Stimulated activated CD8-positive, alpha-beta memory T cell treated with anti-CD3 and anti-CD28 coated beads, Interleukin-4, amount 100 ng/mL, for 1 hour (primary cell): ENCODE measurements around the gene AMZ1.
"Not testable (repeated sequence)": the region's sequence is repeated elsewhere in the genome, so short reads cannot be mapped to it uniquely, and the experiment has no call there.

Source experiments
- DNase-seq, 2 donors: peaks; one replicate each; pipeline ENCODE4 v3.0.0-alpha.2; 2020; ENCODE audit warnings: low read depth in 2 of 2, low spot score in 1 of 2

The AMZ1 gene

GRCh38 chr7:2666588-2667250 is 21.3 kb upstream of the AMZ1 start:
- DNase-seq: no peak

DNA sequence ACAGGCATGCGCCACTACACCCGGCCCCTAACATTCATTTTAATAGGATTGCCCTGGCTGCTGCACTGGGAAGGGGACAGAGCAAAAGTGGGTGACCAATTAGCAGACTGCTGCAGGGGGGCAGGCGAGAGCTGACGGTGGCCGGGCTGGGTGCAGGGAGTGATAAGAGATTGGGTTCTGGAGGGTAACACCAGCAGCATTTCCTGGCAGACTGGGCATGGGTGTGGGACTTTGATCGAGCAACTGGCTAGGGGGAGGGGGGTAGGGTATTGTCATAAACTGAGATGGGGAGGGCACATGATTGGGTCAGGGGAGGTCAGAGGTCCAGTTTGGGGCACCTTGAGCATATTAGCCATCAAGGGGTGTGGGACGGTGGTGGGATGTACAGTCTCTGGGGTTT is 20.2 kb upstream of the AMZ1 start:
- DNase-seq: no peak

DNA sequence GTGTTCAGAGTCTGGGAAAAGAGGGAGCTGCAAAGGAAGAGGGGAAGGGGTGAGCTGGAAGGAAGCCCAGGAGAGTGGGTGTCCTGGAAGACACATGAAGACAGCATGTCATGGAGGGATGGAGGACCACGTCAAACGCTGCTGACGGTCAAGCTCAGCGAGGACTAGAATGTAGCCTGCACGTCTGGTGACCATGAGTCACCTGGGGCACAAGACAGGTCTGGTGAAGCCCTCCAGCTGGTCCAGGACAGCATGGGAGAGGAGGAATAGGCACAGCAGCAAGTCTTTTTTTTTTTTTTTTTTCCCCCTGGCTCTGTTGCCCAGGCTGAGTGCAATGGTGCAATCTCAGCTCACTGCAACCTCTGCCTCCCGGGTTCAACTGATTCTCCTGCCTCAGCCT is 19.6 kb upstream of the AMZ1 start:
- DNase-seq: no peak

GRCh38 chr7:2670171-2670570 is 17.8 kb upstream of the AMZ1 start:
- DNase-seq: no peak

DNA sequence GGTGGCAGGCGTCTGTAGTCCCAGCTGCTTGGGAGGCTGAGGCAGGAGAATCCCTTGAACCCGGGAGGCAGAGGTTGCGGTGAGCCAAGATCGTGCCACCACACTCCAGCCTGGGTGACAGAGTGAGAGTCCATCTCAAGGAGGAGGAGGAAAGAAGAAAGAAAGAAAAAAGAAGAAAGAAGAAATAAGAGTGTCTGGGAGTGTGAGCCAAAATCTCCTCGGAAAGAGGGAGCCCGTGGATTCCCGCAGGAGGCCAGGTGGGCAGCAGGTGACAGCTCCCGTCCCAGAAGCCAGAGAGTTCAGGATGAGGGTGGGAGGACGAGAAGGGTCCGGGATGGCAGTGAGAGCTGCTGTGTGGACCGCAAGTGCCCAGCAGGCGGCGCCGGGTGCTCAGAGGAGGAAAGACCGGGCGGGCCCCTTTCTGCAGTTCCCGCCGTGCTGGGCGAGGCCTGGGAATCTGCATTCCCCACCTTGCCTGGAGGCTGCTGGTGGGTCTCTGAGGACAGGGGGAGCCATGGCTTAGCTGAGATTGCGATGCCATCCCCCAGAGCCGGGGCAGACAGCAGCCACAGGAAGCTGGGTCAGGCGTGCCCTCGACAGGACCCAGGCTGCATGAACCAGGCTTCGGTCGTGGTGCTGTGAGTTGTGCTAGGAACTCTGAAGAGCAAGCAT is 17.1 kb upstream of the AMZ1 start:
- DNase-seq: peak; percentile 41 to 49

DNA sequence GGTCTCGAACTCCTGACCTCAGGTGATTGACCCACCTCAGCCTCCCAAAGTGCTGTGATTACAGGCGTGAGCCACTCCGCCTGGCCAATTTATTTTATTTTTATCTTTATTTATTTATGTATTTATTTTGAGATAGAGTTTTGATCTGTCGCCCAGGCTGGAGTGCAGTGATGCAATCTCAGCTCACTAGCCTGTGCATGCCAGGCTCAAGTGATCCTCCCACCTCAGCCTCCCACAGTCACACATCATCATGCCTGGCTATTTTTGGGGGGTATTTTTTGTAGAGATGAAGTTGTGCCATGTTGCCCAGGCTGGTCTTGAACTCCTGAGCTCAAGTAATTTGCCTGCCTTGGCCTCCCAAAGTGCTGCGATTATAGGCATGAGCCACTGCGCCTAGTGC is 14.8 kb upstream of the AMZ1 start:
- DNase-seq: not testable (repeated sequence)

GRCh38 chr7:2673934-2674333 is 14.1 kb upstream of the AMZ1 start:
- DNase-seq: no peak

GRCh38 chr7:2675256-2675764 is 12.7 kb upstream of the AMZ1 start:
- DNase-seq: no peak

- not testable (repeated sequence) for DNase-seq
These were observed 11.4 kb upstream of the AMZ1 start for GRCh38 chr7:2676576-2676975.

DNA sequence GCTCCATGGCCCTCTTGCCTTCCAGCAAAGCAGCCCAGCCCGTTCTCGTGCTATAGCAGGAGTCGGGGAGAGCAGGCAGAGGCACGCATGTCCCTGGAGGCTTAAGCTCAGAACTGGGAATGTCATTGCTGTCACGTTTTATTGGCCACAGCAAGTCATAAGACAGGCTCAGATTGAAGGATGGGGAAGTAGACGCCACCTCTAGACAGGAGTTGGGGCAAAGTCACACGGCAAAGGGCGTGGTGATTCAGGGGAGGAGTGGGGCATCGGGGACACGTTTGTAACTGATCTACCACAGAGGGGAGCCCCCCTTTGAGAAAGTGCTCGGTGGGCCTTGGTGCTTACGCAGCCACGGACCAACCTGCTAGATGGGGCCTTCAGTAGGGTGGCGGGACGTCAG is 9.5 kb upstream of the AMZ1 start:
- DNase-seq: not testable (repeated sequence)

DNA sequence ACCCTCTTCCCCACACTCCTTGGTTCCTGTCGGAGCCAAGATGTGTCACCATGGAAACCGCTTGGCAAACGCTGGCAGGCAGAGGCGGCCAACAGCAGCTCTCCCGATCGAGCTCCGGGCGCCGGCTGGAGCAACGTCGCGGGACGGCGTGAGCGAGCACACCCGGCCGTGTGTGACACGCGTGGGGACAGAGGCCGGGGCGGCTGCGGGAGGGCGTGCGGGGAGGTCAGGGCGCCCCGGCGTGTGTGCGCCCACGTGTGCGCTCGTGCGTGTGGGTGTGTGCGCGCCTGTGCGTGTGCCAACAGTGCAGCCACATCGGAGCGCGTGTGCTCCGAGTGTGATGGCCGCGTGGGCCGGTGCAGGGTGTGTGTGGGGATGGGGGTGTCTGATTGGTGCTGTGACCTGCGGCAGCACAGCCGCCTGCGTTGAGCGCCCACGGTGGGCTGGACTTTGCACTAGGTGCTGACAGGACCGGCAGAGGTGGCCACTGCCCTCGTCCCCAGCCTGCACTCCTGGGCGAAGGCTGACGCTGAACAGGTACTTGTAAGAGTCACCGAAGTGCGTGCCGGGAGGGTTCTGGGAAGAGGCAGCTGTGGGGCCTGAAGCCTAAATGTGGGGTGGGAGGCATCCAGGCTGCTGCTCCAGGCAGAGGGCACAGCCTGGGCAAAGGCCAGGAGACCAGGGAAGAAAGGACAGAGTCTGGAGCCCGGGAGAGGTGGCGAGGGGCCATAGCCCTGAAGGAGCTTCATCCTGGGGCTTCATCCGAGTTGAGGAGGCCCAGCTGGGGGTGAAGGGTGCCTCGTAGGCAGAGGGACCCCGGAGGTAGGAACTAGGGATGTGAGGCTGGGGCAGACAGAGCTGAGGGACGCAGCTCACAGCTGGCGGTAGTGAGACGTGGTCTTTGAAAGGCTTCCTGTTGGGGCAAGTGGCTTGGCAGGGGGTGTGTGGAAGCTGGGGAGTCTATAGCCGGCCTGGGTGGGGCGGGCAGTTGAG is 8.6 kb upstream of the AMZ1 start:
- not testable (repeated sequence) for DNase-seq

DNA sequence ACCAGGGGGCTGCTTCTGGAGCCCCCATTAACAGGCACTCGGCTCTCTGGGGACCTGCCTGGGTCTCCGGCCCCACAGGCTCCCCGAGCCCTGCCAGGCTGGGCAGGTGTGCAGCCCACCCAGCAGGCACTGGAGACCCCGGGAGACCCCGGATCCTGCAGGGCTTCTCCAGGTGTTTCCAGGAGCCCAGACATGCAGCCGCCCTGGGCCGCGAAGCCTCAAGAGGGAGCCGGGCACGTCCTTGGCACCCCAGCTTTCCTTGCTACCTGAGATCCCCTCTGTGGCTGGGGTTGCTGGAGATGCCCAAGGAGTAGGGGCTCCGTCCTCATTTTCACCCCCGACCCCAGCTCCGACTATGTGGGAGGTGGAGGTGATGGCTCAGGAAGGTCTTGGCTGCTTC is 7.7 kb upstream of the AMZ1 start:
- DNase-seq: no peak

- DNase-seq: peak in 1 of 2 donors; percentile 8
These were observed 7.1 kb upstream of the AMZ1 start for GRCh38 chr7:2680792-2681490.

DNA sequence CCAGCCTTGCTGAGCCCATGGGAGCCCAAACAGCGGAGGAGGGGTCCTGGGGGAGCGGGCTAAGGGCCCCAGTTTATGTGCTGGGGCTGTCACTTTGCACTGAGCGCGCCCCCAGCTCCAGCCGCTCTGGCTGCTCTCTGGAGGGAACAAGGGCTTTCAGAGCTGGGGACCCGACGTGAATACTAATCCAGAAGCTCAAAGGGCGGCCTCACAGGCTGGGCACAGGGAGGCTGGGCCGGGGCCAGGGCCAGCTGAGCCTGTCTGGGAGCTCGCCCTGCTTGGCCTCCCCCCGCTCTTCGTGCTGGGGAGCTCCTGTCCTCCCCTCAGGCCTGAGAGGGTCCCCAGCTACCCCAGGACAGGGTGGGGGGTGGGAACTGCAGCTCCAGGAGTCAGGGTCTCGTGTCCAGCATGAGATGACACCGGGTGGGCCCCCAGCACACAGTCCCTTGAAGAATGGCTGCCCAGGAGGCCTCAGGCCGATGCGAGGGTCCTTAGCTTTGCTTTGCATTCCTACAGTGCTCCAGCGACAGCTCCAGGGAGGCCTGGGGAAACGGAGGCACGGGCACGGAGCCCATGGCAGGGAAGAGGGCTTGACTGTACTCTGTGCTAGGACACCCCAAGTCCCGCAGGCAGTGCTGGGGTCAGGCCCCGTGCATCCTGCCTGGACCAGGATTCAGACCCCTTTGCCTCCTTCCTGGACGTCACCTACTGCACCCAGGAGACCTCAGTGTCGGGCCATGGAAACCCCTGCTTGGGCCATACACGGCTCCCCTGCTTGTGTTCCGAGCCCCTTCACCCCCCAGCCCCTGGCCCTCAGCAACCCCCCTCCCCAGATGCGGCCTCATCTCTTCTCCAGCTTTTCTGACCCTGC is 5.8 kb upstream of the AMZ1 start:
- no peak for DNase-seq

DNA sequence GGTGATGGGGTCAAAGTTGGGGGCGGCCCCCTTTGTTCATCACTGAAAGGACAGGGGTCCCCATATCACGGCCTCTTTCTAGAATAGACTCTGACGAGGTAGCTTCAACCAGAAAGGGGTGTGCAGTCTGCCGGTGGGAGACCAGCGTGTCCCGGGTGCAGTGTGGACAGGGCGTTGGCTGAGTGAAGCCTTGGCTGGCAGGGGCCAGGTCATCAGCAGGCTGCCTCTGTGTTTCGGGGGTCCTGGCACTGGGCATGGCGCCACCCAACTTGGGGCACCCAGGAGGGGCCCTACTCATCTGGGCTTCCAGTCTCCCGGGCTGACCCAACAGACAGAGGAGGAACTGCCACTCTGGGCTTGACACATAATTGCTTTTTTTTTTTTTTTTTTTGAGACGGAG is 3.5 kb upstream of the AMZ1 start:
- no peak for DNase-seq

DNA sequence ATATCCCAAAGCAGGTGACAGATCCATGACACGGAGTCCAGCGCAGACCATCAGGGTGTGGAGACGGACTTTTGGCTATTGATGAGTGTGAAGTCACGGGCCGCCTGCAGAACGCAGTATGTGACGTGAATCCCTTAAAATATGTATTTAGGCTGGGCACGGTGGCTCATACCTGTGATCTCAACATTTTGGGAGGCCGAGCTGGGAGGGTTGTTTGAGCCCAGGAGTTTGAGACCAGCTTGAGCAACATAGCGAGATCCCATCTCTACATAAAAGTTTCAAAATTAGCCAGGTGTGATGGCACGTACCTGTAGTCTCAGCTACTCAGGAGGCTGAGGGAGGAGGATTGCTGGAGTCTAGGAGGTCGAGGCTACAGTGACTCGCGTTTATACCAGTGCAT is 1.9 kb upstream of the AMZ1 start:
- DNase-seq: no peak

GRCh38 chr7:2687338-2687869 is 598 bp upstream of the AMZ1 start:
- no peak for DNase-seq

- no peak for DNase-seq
These were observed 674 bp downstream of the AMZ1 start for GRCh38 chr7:2688409-2689342.
